ENCODE results near the gene ZC3HAV1. TPM values are rescaled to one million over a fixed set of nuclear protein-coding genes. Genes with fewer than 3 reads are reported as not detected.
"Not testable (repeated sequence)": the region's sequence is repeated elsewhere in the genome, so short reads cannot be mapped to it uniquely, and the experiment has no call there.

Gene ZC3HAV1
- total RNA-seq, 3 donors from 2014 or later: 22.1 to 41.3 (median 37.7) TPM

DNA sequence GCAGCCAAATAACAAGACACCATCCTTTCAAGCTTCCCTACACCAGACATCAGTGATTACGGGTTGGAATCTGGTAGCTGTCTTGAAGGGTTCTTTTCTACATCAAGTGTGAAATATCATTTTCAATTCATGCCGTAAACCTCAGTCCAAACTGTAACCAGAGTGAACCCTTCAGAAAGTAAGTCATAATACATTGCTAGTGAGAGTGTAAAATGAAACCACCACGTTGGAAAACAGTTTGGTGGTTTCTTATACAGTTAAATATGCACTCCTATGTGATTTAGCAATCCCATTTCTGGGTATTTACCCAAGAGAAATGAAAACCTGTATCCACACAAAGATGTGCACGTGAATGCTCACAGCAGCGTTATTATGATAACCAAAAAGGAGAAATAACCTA, 48.1 kb downstream of the ZC3HAV1 start:
- no peak for DNase-seq (ENCODE audit: low spot score in 2 of 2)
- no peak overlapping the region for H3K27ac ChIP-seq
- TF ChIP-seq POLR2AphosphoS5 (IDR thresholded peaks at IDR 0.05): no peak
- TF ChIP-seq, protein P1, sequence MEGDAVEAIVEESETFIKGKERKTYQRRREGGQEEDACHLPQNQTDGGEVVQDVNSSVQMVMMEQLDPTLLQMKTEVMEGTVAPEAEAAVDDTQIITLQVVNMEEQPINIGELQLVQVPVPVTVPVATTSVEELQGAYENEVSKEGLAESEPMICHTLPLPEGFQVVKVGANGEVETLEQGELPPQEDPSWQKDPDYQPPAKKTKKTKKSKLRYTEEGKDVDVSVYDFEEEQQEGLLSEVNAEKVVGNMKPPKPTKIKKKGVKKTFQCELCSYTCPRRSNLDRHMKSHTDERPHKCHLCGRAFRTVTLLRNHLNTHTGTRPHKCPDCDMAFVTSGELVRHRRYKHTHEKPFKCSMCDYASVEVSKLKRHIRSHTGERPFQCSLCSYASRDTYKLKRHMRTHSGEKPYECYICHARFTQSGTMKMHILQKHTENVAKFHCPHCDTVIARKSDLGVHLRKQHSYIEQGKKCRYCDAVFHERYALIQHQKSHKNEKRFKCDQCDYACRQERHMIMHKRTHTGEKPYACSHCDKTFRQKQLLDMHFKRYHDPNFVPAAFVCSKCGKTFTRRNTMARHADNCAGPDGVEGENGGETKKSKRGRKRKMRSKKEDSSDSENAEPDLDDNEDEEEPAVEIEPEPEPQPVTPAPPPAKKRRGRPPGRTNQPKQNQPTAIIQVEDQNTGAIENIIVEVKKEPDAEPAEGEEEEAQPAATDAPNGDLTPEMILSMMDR (IDR thresholded peaks at IDR 0.05): no peak
- TF ChIP-seq POLR2A (IDR thresholded peaks at IDR 0.05): no peak
- H3K4me3 ChIP-seq: no peak overlapping the region
- H3K36me3 ChIP-seq: peaks cover 6% of the 10 kb centered on the region
- H3K4me1 ChIP-seq: no peaks in the 10 kb centered on the region
- intact Hi-C loops (cut with DNase I; ENCODE audit: low total_unique reads): no loop called here
- H3K27me3 ChIP-seq: no peaks in the 10 kb centered on the region
- no peaks in the 10 kb centered on the region for H3K9me3 ChIP-seq

GRCh38 chr7:139060695-139061237, 48.8 kb downstream of the ZC3HAV1 start:
- DNase-seq (ENCODE audit: low spot score in 2 of 2): no peak
- Histone ChIP-seq H3K9me3 (no peaks in the 10 kb centered on the region), H3K4me1 (no peaks in the 10 kb centered on the region), H3K36me3 (peaks cover 6% of the 10 kb centered on the region), H3K27me3 (no peaks in the 10 kb centered on the region), H3K4me3 (no peak overlapping the region), H3K27ac (no peak overlapping the region)
- TF ChIP-seq POLR2AphosphoS5 (IDR thresholded peaks at IDR 0.05) (no peak), POLR2A (IDR thresholded peaks at IDR 0.05) (no peak)
- TF ChIP-seq, protein P1 (IDR thresholded peaks at IDR 0.05): no peak
- intact Hi-C loops (cut with DNase I; ENCODE audit: low total_unique reads): no loop called here

DNA sequence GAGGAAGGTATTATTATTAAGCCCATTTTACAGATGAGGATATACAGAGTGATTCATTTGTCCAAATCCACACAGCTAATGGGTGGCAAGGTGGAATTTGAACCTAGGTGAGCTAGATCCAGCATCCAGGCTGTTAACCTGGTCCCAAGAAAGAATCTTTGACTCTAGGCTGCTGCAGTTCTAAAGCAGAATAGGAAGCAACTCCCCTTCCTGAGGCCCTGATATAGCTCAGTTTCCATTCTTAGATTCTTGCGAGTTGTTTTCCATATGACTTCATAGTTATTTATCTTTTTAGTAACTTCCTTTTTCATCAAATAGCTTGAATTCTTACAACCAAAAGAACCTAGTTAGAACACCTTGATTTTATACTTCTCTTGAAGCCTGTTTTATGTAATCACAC, 49.6 kb downstream of the ZC3HAV1 start:
- Histone ChIP-seq H3K4me1 (no peaks in the 10 kb centered on the region), H3K27ac (no peak overlapping the region), H3K27me3 (no peaks in the 10 kb centered on the region), H3K9me3 (no peaks in the 10 kb centered on the region), H3K36me3 (peaks cover 5% of the 10 kb centered on the region), H3K4me3 (no peak overlapping the region)
- TF ChIP-seq, protein P1 (IDR thresholded peaks at IDR 0.05): no peak
- TF ChIP-seq POLR2AphosphoS5 (IDR thresholded peaks at IDR 0.05) (no peak), POLR2A (IDR thresholded peaks at IDR 0.05) (no peak)
- intact Hi-C loops (cut with DNase I; ENCODE audit: low total_unique reads): no loop called here
- DNase-seq (ENCODE audit: low spot score in 2 of 2): no peak

DNA sequence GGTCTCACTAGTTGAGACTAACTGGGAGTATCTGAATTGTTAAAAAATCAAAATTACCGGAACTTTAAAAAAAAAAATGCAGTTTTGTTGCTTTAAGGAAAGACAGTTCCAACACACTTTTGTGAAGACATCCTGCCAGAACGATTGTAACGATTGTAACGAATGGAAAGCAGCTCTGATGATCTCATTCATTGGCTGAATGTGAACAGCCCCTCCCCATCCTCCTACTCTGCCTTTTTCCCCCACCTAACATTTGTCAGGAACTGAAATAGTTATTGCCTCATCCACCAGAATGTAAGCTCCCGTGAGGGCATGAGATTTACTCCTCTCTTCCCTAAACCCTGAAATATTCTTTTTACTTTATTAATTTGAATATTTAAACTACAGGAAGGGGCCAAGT, 50.6 kb downstream of the ZC3HAV1 start:
- no peak for DNase-seq (ENCODE audit: low spot score in 2 of 2)
- Histone ChIP-seq H3K9me3 (no peaks in the 10 kb centered on the region), H3K27me3 (no peaks in the 10 kb centered on the region), H3K4me3 (no peak overlapping the region), H3K4me1 (no peaks in the 10 kb centered on the region), H3K36me3 (no peaks in the 10 kb centered on the region), H3K27ac (peak overlapping the region in 1 of 2 donors; percentile 53)
- TF ChIP-seq, protein P1 (IDR thresholded peaks at IDR 0.05): no peak
- TF ChIP-seq POLR2AphosphoS5 (IDR thresholded peaks at IDR 0.05) (no peak), POLR2A (IDR thresholded peaks at IDR 0.05) (no peak)
- intact Hi-C loops (cut with DNase I; ENCODE audit: low total_unique reads): no loop called here

DNA sequence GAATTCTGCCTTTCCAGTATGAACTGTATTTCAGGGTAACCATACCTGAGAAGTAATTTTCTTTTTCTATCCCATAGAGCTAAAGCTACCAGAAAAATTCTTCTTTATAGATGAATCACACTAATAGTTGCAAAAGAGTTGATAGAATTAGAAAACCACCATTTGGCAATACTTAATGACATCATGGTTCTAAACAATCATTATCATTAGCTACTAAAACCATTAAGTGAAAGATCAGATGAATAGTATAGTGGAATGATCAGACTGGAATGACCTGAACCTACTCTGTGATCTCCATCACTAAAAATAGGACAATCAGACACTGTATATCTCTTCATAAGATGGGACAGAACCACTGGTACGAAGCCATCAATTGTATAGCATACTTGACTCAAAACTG, 53.8 kb downstream of the ZC3HAV1 start:
- no peaks in the 10 kb centered on the region for H3K27me3 ChIP-seq
- H3K4me1 ChIP-seq: no peaks in the 10 kb centered on the region
- TF ChIP-seq POLR2AphosphoS5 (IDR thresholded peaks at IDR 0.05): no peak
- TF ChIP-seq, protein P1 (IDR thresholded peaks at IDR 0.05): no peak
- H3K4me3 ChIP-seq: no peak overlapping the region
- no peak for DNase-seq (ENCODE audit: low spot score in 2 of 2)
- H3K9me3 ChIP-seq: no peaks in the 10 kb centered on the region
- no peak overlapping the region for H3K27ac ChIP-seq
- intact Hi-C loops (cut with DNase I; ENCODE audit: low total_unique reads): no loop called here
- no peaks in the 10 kb centered on the region for H3K36me3 ChIP-seq

DNA sequence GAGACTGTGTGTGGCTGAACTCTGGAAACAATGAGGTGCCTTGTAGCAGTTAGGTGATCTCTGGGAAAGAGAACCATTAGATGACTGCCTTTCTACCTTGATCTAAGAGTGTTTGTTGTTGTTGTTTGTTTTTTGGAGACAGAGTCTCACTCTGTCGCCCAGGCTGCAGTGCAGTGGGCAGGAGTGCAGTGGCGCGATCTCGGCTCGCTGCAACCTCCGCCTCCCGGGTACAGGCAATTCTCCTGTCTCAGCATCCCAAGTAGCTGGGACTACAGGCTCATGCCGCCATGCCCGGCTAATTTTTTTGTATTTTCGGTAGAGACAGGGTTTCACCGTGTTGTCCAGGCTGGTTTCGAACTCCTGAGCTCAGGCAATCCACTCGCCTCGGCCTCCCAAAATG, 54.9 kb downstream of the ZC3HAV1 start:
- DNase-seq (ENCODE audit: low spot score in 2 of 2); H3K4me1 ChIP-seq; H3K36me3 ChIP-seq; intact Hi-C loops (cut with DNase I; ENCODE audit: low total_unique reads); H3K27ac ChIP-seq; H3K9me3 ChIP-seq; H3K27me3 ChIP-seq; H3K4me3 ChIP-seq: not testable (repeated sequence)
